Nephron progenitor cell (in vitro differentiated cells): Measurements from ENCODE around the gene CCDC80.

Experiments used
- DNase-seq: peaks from one replicate; pipeline ENCODE4 v3.0.0; 2021
- H3K27ac Mint-ChIP-seq: 2 replicates; pipeline ENCODE4 v1.8.0; 2021; ENCODE audit warnings: mild to moderate bottlenecking, moderate library complexity, mixed read lengths
- H3K27me3 Mint-ChIP-seq: 2 replicates; pipeline ENCODE4 v1.8.0; 2021; ENCODE audit warnings: mild to moderate bottlenecking, low read depth, mixed read lengths; ENCODE audit not compliant: poor library complexity
- H3K36me3 Mint-ChIP-seq: 2 replicates; pipeline ENCODE4 v1.8.0; 2021; ENCODE audit warnings: low read depth, mixed read lengths
- H3K4me1 Mint-ChIP-seq: 2 replicates; pipeline ENCODE4 v1.8.0; 2021; ENCODE audit warnings: mixed read lengths
- H3K4me3 Mint-ChIP-seq: 2 replicates; pipeline ENCODE4 v1.8.0; 2021; ENCODE audit warnings: mild to moderate bottlenecking, moderate library complexity, mixed read lengths
- H3K9me3 Mint-ChIP-seq: 2 replicates; pipeline ENCODE4 v1.8.0; 2021; ENCODE audit warnings: mild to moderate bottlenecking, moderate library complexity, mixed read lengths
- TF ChIP-seq, protein P1 (sequence below): fragments of 200-600 bp; sonication (generic); IDR thresholded peaks from 2 replicates; pipeline ENCODE4 v1.5.0; 2021; ENCODE audit warnings: antibody characterized with exemption

Gene CCDC80

DNA sequence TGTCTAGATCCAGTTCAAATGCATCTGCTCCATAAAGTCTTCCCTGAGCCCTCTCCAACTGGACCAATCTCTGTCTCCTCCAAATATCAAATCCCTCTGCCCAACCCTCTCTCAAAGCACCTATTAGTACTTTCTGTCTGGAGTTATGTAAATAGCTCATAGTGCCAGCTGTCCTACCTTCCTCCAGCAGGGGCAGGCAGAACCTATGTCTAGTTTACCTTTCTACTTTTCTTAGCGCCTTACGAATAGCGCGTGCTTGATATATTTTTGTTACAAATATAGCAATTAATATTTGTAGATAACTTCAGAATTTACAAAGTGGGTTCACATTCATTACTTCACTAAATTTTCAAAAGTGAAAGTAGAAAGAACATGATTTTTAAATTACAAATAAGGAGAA, 14.0 kb upstream of the CCDC80 start:
- H3K27me3 Mint-ChIP-seq: no peaks in the 10 kb centered on the region
- peaks cover 4% of the 10 kb centered on the region for H3K4me1 Mint-ChIP-seq
- no peak for DNase-seq
- no peaks in the 10 kb centered on the region for H3K36me3 Mint-ChIP-seq
- H3K9me3 Mint-ChIP-seq: peaks cover 5% of the 10 kb centered on the region
- TF ChIP-seq, protein P1, sequence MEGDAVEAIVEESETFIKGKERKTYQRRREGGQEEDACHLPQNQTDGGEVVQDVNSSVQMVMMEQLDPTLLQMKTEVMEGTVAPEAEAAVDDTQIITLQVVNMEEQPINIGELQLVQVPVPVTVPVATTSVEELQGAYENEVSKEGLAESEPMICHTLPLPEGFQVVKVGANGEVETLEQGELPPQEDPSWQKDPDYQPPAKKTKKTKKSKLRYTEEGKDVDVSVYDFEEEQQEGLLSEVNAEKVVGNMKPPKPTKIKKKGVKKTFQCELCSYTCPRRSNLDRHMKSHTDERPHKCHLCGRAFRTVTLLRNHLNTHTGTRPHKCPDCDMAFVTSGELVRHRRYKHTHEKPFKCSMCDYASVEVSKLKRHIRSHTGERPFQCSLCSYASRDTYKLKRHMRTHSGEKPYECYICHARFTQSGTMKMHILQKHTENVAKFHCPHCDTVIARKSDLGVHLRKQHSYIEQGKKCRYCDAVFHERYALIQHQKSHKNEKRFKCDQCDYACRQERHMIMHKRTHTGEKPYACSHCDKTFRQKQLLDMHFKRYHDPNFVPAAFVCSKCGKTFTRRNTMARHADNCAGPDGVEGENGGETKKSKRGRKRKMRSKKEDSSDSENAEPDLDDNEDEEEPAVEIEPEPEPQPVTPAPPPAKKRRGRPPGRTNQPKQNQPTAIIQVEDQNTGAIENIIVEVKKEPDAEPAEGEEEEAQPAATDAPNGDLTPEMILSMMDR: no peak
- H3K4me3 Mint-ChIP-seq: no peak overlapping the region
- H3K27ac Mint-ChIP-seq: no peak overlapping the region

DNA sequence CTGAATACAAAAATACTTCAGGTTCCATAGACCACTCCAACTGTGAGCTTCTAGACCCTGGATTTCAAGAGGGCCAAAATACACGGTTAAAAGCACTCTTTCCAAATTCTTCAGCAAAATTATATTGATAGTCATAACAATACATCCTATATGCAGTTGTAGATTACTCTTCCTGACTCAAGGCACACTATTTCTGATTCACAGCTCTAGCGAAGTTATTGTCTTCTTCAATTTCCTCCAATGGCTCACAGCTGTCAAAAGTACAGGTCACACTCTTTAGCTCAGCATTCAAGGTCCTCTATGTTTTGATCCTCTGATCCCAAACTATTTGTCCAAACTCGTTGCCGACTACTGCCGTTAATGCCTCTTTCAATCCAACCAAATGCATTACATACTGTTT, 13.5 kb upstream of the CCDC80 start:
- peaks cover 4% of the 10 kb centered on the region for H3K4me1 Mint-ChIP-seq
- H3K4me3 Mint-ChIP-seq: no peak overlapping the region
- TF ChIP-seq, protein P1: no peak
- no peak overlapping the region for H3K27ac Mint-ChIP-seq
- no peak for DNase-seq
- no peaks in the 10 kb centered on the region for H3K36me3 Mint-ChIP-seq
- H3K27me3 Mint-ChIP-seq: no peaks in the 10 kb centered on the region
- H3K9me3 Mint-ChIP-seq: peaks cover 5% of the 10 kb centered on the region

DNA sequence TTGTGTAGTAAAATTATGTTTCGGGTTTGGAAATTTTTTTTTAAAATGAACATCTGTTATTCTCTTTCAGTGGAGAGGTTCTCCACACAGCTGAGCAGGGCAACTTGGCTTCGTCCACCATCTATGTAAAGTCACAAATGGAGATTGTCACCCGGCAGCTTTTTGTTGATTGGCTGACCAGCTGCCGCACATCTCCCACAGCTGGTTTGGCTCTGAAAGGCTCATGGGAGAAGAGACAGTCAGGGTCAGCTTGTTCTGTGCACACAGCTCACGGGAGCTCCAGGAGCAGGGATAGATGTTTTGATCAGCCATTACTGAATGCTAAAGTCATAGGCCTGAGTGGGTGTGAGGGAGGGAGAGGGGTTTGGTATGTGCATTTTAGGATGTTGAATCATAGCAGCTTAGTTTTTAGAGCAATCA, 12.9 kb upstream of the CCDC80 start:
- Mint-ChIP-seq H3K4me3 (no peak overlapping the region), H3K27ac (no peak overlapping the region), H3K4me1 (peaks cover 4% of the 10 kb centered on the region), H3K36me3 (no peaks in the 10 kb centered on the region), H3K9me3 (peaks cover 5% of the 10 kb centered on the region), H3K27me3 (peaks cover under 1% of the 10 kb centered on the region)
- DNase-seq: no peak
- TF ChIP-seq, protein P1: no peak

DNA sequence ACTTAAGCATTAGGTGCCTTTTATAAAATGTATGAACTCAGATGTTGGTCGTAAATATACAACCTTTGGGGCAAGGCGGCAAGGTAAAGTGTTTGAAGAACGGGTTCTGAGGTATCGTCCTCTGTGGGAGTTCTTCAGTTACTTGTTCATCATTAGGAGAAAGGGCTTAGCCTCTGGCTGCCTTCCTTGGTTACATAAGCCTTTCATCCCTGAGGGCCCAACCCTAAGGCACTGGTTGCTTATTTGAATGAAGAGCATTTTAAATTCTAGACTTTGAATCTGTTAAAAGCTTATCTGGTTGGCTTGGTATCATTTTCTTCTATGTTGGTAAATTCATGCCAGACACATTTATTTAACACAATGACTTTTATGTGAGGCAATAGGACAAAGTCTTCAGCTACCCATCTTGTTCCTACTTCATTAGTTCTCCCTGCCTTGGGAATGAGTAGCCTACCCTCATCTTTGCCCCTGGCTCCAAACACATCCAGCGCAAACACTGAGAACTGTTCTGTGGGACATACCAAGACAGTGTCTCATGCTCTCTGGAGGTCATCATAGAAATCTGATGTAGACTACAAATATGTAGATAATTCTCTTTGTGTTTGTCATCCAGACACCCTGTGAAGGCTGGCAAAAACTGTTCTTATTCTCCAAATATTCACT, 12.4 kb upstream of the CCDC80 start:
- Mint-ChIP-seq H3K4me1 (peaks cover 4% of the 10 kb centered on the region), H3K4me3 (no peak overlapping the region), H3K27ac (no peak overlapping the region)

DNA sequence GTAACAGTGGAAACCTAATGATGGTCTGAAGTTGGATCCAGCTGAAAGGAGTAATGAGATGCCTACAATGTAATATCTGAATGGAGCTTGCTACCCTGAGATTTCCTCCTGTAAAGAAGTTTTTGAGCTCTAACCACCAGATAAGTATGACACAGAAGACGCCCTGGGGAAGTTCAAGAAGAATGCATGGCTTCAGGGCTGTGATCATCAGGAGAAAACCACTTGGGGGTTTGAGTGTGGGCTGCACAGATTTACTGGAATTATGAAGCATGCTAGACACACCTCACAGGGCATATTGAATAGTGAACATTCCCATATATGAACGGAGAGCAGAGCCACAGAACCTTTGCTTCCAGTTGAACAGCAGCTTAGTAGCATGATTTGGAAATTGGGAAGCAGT, 10.6 kb upstream of the CCDC80 start:
- Mint-ChIP-seq H3K4me1 (peaks cover 19% of the 10 kb centered on the region), H3K27ac (no peak overlapping the region), H3K27me3 (peaks cover 3% of the 10 kb centered on the region), H3K9me3 (no peaks in the 10 kb centered on the region), H3K36me3 (no peaks in the 10 kb centered on the region), H3K4me3 (no peak overlapping the region)
- DNase-seq: no peak
- TF ChIP-seq, protein P1: no peak

More for the DNA sequence above, 12.4 kb upstream of the CCDC80 start:
- H3K27me3 Mint-ChIP-seq: peaks cover 3% of the 10 kb centered on the region
- no peaks in the 10 kb centered on the region for H3K36me3 Mint-ChIP-seq
- TF ChIP-seq, protein P1: no peak
- DNase-seq: no peak
- no peaks in the 10 kb centered on the region for H3K9me3 Mint-ChIP-seq

DNA sequence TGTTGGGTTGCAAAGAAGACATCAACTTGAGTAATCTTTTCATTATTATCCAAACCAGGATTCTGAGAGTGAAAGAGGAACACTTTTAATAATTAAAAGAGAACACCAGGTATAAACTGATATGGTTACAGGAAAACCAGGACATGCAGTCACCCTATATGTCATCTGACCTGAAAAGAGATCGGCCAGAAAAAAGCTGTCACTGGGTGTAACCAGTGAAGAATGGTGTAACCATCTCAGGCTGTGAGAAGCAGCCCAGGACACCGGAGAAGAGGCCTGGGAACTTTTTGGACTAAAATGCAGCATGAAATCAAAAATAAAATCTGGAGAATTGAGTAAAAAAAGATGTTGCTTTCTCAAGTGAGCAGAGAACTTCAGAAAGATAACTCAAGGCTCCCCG, 10.1 kb upstream of the CCDC80 start:
- Mint-ChIP-seq H3K36me3 (no peaks in the 10 kb centered on the region), H3K4me3 (no peak overlapping the region), H3K27me3 (peaks cover 3% of the 10 kb centered on the region), H3K9me3 (no peaks in the 10 kb centered on the region), H3K27ac (no peak overlapping the region), H3K4me1 (peaks cover 22% of the 10 kb centered on the region)
- no peak for DNase-seq
- TF ChIP-seq, protein P1: no peak
